Measurements from ENCODE around the gene DENND5B.
A peak's percentile ranks its signal among the peaks of the same experiment; 100 is the strongest.
"Not testable (repeated sequence)": the region's sequence is repeated elsewhere in the genome, so short reads cannot be mapped to it uniquely, and the experiment has no call there.

DENND5B gene

GRCh38 chr12:31506515-31507306 lies 84.2 kb downstream of the DENND5B start:
- DNase-seq (ENCODE audit: low read depth): no peak

- no peak for DNase-seq (ENCODE audit: low read depth)
These were observed 86.2 kb downstream of the DENND5B start for GRCh38 chr12:31504625-31505222.

GRCh38 chr12:31501014-31501413 lies 89.9 kb downstream of the DENND5B start:
- not testable (repeated sequence) for DNase-seq (ENCODE audit: low read depth)

GRCh38 chr12:31499567-31499966 lies 91.4 kb downstream of the DENND5B start:
- no peak for DNase-seq (ENCODE audit: low read depth)

GRCh38 chr12:31498424-31498823 lies 92.5 kb downstream of the DENND5B start:
- no peak for DNase-seq (ENCODE audit: low read depth)

- DNase-seq (ENCODE audit: low read depth): no peak
These were observed 94.7 kb downstream of the DENND5B start for GRCh38 chr12:31496257-31496656.

GRCh38 chr12:31494455-31494854 lies 96.5 kb downstream of the DENND5B start:
- no peak for DNase-seq (ENCODE audit: low read depth)

GRCh38 chr12:31492599-31493196 lies 98.2 kb downstream of the DENND5B start:
- no peak for DNase-seq (ENCODE audit: low read depth)

- peak; percentile 39 for DNase-seq (ENCODE audit: low read depth)
These were observed 98.9 kb downstream of the DENND5B start for GRCh38 chr12:31491841-31492598.

GRCh38 chr12:31491241-31491794 lies 99.6 kb downstream of the DENND5B start:
- DNase-seq (ENCODE audit: low read depth): no peak

- no peak for DNase-seq (ENCODE audit: low read depth)
These were observed 102.1 kb downstream of the DENND5B start for GRCh38 chr12:31488737-31489338.

- no peak for DNase-seq (ENCODE audit: low read depth)
These were observed 105.4 kb downstream of the DENND5B start for GRCh38 chr12:31485571-31485970.

GRCh38 chr12:31482816-31483215 lies 108.1 kb downstream of the DENND5B start:
- DNase-seq (ENCODE audit: low read depth): no peak

GRCh38 chr12:31481415-31481814 lies 109.5 kb downstream of the DENND5B start:
- no peak for DNase-seq (ENCODE audit: low read depth)

- DNase-seq (ENCODE audit: low read depth): no peak
These were observed 111.3 kb downstream of the DENND5B start for GRCh38 chr12:31479516-31480210.

- DNase-seq (ENCODE audit: low read depth): no peak
These were observed 112.0 kb downstream of the DENND5B start for GRCh38 chr12:31478898-31479297.

GRCh38 chr12:31478425-31478824 lies 112.5 kb downstream of the DENND5B start:
- no peak for DNase-seq (ENCODE audit: low read depth)

- DNase-seq (ENCODE audit: low read depth): no peak
These were observed 113.2 kb downstream of the DENND5B start for GRCh38 chr12:31477687-31478086.

- no peak for DNase-seq (ENCODE audit: low read depth)
These were observed 114.5 kb downstream of the DENND5B start for GRCh38 chr12:31476437-31476836.

GRCh38 chr12:31475610-31476009 lies 115.3 kb downstream of the DENND5B start:
- DNase-seq (ENCODE audit: low read depth): not testable (repeated sequence)

GRCh38 chr12:31474751-31475150 lies 116.2 kb downstream of the DENND5B start:
- no peak for DNase-seq (ENCODE audit: low read depth)
